Testis (tissue), 2 donors: ENCODE results near the gene ASAP2.

ENCODE experiments used
- POLR2A ChIP-seq: fragments of 450-650 bp; IDR thresholded peaks from one replicate; pipeline ENCODE4 v1.6.1; 2017; ENCODE audit warnings: antibody characterized with exemption, mild to moderate bottlenecking, moderate library complexity
- TF ChIP-seq, protein P1 (sequence below), 3 experiments: fragments of 450-650 bp in 2 of 3; fragments of 200-600 bp in 1 of 3; sonication (generic) in 1 of 3; IDR thresholded peaks; one replicate each; pipeline ENCODE4 v1.5.1; 2016 to 2019; ENCODE audit warnings: antibody characterized with exemption in 3 of 3, mild to moderate bottlenecking in 2 of 3, moderate library complexity in 1 of 3

DNA sequence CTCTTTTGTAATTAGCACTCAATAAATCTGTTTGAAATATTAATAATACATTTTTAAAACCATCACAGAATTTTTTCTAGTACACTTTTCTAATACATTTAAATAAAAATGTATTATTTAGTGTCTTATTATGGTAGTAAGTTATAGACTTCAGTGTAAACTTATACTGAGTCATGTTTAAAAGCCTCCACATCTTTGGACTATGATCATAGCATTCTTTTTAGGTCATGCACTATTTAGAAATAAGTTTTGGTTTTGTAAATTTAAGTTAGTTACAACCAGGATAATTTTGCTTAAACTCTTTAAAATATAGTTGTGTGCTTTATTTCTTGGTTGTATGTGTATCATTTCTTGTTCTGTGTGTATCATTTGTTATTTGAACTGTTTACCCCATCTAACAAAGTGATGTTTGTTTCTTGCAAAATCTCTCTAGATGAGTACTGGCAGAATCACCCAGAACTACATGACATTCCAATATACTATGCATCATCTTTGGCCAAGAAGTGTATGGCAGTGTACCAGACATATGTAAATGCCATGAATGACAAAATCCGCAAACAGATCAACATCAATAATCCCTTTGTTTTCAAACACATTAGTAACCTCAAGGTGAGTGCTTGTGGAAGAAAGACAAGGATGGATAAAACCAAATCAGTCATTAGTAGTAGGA, 233.6 kb downstream of the ASAP2 start:
- TF ChIP-seq, protein P1, sequence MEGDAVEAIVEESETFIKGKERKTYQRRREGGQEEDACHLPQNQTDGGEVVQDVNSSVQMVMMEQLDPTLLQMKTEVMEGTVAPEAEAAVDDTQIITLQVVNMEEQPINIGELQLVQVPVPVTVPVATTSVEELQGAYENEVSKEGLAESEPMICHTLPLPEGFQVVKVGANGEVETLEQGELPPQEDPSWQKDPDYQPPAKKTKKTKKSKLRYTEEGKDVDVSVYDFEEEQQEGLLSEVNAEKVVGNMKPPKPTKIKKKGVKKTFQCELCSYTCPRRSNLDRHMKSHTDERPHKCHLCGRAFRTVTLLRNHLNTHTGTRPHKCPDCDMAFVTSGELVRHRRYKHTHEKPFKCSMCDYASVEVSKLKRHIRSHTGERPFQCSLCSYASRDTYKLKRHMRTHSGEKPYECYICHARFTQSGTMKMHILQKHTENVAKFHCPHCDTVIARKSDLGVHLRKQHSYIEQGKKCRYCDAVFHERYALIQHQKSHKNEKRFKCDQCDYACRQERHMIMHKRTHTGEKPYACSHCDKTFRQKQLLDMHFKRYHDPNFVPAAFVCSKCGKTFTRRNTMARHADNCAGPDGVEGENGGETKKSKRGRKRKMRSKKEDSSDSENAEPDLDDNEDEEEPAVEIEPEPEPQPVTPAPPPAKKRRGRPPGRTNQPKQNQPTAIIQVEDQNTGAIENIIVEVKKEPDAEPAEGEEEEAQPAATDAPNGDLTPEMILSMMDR (IDR thresholded peaks at IDR 0.05): no peak
- TF ChIP-seq POLR2A: no peak
